Activated naive CD4-positive, alpha-beta T cell (primary cell): Measurements from ENCODE around the gene SH3GL1.

Experiments
- DNase-seq, 4 experiments: peaks; one replicate each; lab custom pipeline; 2025; lab: John Stamatoyannopoulos, UW

Gene SH3GL1

DNA sequence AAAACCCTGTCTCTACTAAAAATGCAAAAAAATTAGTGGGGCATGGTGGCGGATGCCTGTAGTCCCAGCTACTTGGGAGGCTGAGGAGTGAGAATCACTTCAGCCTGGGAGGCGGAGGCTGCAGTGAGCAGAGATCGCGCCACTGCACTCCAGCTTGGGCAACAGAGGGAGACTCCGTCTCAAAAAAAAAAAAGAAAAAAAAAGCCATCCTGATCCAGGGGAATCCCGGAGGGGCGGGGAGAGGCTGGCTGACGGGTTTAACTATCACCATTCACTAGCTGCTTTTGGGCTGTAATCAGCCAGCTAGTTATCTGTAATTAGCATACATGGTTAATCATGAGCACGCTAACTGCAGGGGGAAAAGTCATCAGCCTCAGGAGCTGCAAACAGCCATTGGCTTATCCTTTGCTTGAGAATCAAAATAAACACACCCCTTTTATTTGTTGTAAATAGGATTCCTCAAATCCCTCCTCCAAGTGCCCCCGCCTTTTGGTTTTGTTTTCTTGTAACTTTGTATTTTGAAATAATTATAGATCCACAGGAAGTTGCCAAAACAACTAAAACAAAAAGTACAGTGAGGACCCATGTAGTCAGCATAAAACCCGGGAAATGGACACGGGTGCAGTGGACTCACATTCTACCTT is 86.4 kb downstream of the SH3GL1 start:
- DNase-seq: no peak
